HEK293T (cell line): ENCODE data around the gene DCDC1.

Source experiments
- ELF4 ChIP-seq: fragments of 450-650 bp; IDR thresholded peaks from 2 replicates; pipeline ENCODE4 v1.6.1; 2017; ENCODE audit warnings: antibody characterized with exemption
- FOXA1 ChIP-seq: fragments of 450-650 bp; IDR thresholded peaks from 2 replicates; pipeline ENCODE4 v1.6.1; 2016; ENCODE audit warnings: mild to moderate bottlenecking
- ZNF384 ChIP-seq: fragments of 450-650 bp; IDR thresholded peaks from 2 replicates; pipeline ENCODE4 v1.6.1; 2016

GRCh38 chr11:31089117-31089516 is 280.4 kb downstream of the DCDC1 start:
- no peak for TF ChIP-seq ELF4
- TF ChIP-seq FOXA1, result no peak
- no peak for TF ChIP-seq ZNF384
